Stimulated activated naive CD4-positive, alpha-beta T cell (primary cell): ENCODE results near the gene GJC2.

Source experiments
- DNase-seq, 6 experiments: peaks; one replicate each; lab custom pipeline; 2025; lab: John Stamatoyannopoulos, UW

The GJC2 gene

DNA sequence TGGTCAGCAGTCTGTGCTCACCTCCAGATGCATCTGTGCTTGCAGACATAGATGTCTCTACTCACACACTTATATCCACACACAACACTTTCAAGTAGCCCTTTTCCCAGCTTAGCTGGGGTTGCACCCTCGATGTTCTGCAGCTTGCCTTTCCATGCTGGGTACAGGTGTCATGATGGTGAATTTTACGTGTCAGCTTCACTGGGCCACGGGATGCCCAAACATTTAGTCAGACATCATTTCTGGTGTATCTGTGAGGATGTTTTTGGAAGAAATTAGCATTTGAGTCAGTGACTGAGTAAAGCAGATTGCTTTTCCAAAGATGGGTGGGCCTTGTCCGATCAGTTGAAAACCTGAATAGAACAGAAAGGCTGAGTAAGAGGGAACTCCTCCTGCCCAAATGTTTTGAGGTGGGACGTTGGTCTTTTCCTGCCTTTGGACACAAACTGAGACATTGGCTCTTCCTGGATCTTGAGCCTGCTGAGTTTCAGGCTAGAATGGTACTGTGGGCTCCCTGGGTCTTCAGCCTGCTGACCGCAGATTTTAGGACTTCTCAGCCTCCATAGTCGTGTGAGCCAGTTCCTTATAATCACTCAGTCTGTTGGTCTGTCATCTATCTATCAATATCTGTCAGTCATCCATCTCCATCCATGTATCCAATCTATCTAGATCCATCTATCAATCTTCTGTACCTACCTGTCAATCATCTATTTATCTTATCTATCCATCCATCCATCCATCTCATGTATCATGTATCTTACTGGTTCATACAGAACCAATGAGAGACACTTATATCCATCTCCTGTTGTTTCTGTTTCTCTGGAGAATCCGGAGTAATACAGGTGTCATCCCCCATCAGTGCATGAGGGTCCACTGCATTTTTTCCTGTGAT is 45.4 kb downstream of the GJC2 start:
- DNase-seq = no peak

DNA sequence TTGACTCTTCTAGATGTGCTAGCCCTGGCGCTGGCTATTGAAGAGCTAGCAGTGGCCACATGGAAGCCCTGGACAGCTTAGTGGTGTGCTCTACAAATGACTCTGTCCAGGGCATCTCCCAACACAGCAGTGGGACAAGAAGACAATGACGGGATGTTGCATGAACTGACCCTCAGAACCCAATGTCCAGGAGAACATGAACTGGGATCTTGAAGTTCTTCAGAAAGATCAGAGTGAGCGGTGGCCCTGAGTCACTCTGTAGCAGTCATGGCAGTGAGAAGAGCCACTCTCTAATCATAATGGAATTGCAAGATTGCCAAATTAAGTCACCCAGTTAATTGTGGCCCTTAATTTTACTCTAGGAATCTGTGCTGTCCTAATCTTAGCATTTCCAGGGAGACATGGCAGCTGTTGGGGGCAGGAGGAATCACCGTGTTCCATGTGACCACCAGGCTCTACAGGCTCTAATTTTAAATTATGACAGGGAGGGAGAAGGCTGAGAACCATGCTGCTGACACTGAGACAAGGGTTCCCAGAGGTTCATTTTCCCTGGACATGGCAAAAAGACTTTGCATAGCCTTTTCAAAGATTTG is 47.9 kb downstream of the GJC2 start:
- DNase-seq = no peak

DNA sequence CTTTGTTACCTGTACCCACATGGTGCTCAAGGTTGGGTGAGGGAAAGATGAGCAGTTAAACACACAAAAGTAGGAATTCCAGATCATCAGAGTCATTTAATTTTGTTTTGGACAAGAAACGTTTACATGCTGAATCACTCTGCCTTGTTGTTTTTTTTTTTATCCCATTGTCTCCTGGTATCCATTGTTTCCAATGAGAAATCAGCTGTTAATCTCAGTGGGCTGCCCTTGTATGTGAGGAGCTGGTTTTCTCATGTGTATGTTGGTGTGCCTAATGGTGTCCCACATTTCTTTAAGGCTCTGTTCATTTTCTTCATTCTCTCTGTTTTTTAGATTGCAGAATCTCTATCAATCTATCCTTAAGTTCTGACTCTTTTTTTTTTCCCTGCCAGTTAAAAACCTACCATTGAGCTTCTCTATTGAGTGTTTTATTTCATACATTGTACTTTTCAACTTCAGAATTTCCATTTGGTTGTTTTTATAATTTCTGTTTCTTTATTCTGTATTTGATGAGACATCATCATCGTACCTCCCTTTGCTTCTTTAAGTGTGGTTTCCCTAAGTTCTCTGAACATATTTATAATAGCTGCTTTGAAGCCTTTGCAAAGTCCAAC is 49.4 kb downstream of the GJC2 start:
- no peak for DNase-seq

DNA sequence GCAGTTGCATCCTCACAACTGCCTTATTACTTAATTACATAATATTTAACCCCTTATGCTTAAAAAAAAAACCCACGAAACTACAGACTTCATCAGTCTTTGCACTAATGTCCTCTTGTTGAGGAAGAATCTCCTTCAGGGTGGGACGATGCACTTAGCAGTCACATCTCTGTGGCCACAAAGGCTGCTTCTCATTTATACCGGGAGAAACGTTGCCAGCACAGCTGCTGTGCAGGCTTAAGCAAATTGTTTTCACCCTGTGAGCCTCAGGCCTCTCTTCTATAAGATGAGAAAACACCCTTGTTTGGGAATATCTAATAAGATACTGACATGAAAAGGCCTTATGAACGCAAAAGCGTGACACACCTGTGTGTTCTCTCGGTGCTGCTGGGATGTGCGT is 55.2 kb downstream of the GJC2 start:
- DNase-seq = no peak

- no peak for DNase-seq
Observed at GRCh38 chr1:228205526-228206436, 56.1 kb downstream of the GJC2 start.

GRCh38 chr1:228206582-228207351 is 57.0 kb downstream of the GJC2 start:
- no peak for DNase-seq

- no peak for DNase-seq
Observed at GRCh38 chr1:228207381-228207810, 57.7 kb downstream of the GJC2 start.

- no peak for DNase-seq
Observed at GRCh38 chr1:228207851-228208821, 58.4 kb downstream of the GJC2 start, which contains the start of gene OBSCN. OBSCN (plus strand) TSS chr1:228208044; CDS start chr1:228211784, 3,740 bp downstream.

DNA sequence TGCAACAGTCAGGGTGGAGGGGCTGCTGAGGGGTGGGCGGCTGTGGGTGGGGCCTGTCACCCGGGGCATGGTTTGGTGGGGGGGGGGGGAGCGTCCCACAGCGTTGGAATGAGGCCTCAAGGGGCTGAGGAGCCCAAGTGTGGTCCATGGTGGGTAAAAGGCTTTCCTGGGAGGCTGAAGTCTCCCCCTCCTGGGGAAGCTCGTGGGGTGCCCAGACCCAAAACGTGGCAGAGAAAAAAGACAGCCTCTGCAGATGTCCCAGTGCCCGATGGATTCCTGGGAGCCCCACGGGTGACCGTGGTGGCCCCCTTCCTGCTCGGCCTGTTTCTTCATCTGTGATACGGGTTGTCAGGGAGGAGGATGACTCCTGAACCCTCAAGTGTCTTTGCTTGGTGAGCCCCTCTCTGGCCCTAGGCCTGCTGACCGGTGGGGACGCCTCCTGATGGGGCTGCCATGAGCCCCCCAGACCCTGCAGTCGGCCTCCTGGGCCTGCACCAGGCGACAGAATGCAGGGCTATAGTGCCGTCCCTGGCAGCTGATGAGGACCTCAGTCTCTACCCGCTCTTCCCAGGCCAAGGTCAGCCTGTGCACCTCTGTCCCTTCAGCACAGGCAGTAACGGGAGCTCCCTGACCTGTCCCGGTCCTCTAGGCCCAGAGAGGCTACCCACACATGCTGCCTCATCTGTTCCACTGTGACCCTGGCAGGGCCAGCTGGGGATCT is 59.3 kb downstream of the GJC2 start:
- DNase-seq = no peak
